ENCODE measurements around the gene CNTN4.

- TF ChIP-seq POLR2AphosphoS5 (IDR thresholded peaks at IDR 0.05; ENCODE audit: insufficient read depth in 1 of 2, low read depth in 1 of 2) = no peak
- TF ChIP-seq, protein P1, sequence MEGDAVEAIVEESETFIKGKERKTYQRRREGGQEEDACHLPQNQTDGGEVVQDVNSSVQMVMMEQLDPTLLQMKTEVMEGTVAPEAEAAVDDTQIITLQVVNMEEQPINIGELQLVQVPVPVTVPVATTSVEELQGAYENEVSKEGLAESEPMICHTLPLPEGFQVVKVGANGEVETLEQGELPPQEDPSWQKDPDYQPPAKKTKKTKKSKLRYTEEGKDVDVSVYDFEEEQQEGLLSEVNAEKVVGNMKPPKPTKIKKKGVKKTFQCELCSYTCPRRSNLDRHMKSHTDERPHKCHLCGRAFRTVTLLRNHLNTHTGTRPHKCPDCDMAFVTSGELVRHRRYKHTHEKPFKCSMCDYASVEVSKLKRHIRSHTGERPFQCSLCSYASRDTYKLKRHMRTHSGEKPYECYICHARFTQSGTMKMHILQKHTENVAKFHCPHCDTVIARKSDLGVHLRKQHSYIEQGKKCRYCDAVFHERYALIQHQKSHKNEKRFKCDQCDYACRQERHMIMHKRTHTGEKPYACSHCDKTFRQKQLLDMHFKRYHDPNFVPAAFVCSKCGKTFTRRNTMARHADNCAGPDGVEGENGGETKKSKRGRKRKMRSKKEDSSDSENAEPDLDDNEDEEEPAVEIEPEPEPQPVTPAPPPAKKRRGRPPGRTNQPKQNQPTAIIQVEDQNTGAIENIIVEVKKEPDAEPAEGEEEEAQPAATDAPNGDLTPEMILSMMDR (IDR thresholded peaks at IDR 0.05) = no peak
- TF ChIP-seq POLR2A (IDR thresholded peaks at IDR 0.05) = no peak
These were observed 276.7 kb downstream of the CNTN4 start for GRCh38 chr3:2375376-2375775.

All from vagina (tissue), 2 donors.